GM23338 (cell line): ENCODE data around the gene GRM5. TPM values are rescaled to one million over a fixed set of nuclear protein-coding genes. Genes with fewer than 3 reads are reported as not detected.

Source experiments
- CREB1 ChIP-seq: fragments of 250-450 bp; sonication (Bioruptor Pico); IDR thresholded peaks from 2 replicates; pipeline ENCODE4 v1.5.0; 2020; ENCODE audit warnings: low read depth, mild to moderate bottlenecking, moderate library complexity
- CTCF ChIP-seq, 2 experiments: fragments of 200-600 bp in 1 of 2; sonication (generic) in 1 of 2; conservative IDR thresholded peaks; 2 replicates each; pipeline versions ENCODE4 v1.5.1 to v1.6.1; 2016 to 2017; ENCODE audit warnings: antibody characterized with exemption in 2 of 2, low read depth in 2 of 2, mild to moderate bottlenecking in 2 of 2, moderate library complexity in 1 of 2
- EZH2 ChIP-seq: fragments of 200-600 bp; sonication (generic); IDR thresholded peaks from one replicate; pipeline ENCODE4 v1.8.0; 2017; ENCODE audit warnings: antibody characterized with exemption, mild to moderate bottlenecking, low read depth; ENCODE audit not compliant: unreplicated experiment
- EZH2phosphoT487 ChIP-seq: fragments of 200-600 bp; sonication (generic); IDR thresholded peaks from one replicate; pipeline ENCODE4 v1.8.1; 2018; ENCODE audit warnings: antibody characterized with exemption; ENCODE audit not compliant: unreplicated experiment
- NANOG ChIP-seq: IDR thresholded peaks from 2 replicates; pipeline ENCODE4 v1.6.1; 2016; ENCODE audit warnings: antibody characterized with exemption, borderline replicate concordance
- ZNF114 ChIP-seq: fragments of 250-450 bp; sonication (Bioruptor Pico); IDR thresholded peaks from 2 replicates; pipeline ENCODE4 v1.5.0; 2020; ENCODE audit warnings: mild to moderate bottlenecking, moderate library complexity
- ZNF331 ChIP-seq: fragments of 250-450 bp; sonication (Bioruptor Pico); IDR thresholded peaks from 2 replicates; pipeline ENCODE4 v1.5.0; 2020; ENCODE audit warnings: low read depth, mild to moderate bottlenecking, moderate library complexity
- polyA plus RNA-seq: library from polyadenylated mRNA; unstranded; fragments of >200 nt; fragmentation: Nextera tagmentation; extraction: Ambion mirVana; gene quantifications from 2 replicates; pipeline ENCODE4 v1.2.1, GENCODE V29; 2016
- total RNA-seq: library from RNA; depleted of rRNA; stranded (reverse); fragments of >200 nt; shearing (Covaris generic); gene quantifications from 2 replicates; pipeline ENCODE4 v1.2.3, GENCODE V29; 2014
- TF ChIP-seq, protein P1 (sequence below): fragments of 250-450 bp; sonication (Bioruptor Pico); IDR thresholded peaks from 2 replicates; pipeline ENCODE4 v1.5.0; 2020; ENCODE audit warnings: mild to moderate bottlenecking, moderate library complexity
- TF ChIP-seq, protein P2 (sequence below): IDR thresholded peaks from 2 replicates; pipeline ENCODE4 v1.6.1; 2016; ENCODE audit warnings: antibody characterized with exemption

Gene GRM5
- total and polyA plus RNA-seq, 2 experiments from 2014 or later: 0.23 to 0.45 TPM

GRCh38 chr11:88809126-88809525 lies 256.7 kb downstream of the GRM5 start (continued):
- TF ChIP-seq, protein P1, sequence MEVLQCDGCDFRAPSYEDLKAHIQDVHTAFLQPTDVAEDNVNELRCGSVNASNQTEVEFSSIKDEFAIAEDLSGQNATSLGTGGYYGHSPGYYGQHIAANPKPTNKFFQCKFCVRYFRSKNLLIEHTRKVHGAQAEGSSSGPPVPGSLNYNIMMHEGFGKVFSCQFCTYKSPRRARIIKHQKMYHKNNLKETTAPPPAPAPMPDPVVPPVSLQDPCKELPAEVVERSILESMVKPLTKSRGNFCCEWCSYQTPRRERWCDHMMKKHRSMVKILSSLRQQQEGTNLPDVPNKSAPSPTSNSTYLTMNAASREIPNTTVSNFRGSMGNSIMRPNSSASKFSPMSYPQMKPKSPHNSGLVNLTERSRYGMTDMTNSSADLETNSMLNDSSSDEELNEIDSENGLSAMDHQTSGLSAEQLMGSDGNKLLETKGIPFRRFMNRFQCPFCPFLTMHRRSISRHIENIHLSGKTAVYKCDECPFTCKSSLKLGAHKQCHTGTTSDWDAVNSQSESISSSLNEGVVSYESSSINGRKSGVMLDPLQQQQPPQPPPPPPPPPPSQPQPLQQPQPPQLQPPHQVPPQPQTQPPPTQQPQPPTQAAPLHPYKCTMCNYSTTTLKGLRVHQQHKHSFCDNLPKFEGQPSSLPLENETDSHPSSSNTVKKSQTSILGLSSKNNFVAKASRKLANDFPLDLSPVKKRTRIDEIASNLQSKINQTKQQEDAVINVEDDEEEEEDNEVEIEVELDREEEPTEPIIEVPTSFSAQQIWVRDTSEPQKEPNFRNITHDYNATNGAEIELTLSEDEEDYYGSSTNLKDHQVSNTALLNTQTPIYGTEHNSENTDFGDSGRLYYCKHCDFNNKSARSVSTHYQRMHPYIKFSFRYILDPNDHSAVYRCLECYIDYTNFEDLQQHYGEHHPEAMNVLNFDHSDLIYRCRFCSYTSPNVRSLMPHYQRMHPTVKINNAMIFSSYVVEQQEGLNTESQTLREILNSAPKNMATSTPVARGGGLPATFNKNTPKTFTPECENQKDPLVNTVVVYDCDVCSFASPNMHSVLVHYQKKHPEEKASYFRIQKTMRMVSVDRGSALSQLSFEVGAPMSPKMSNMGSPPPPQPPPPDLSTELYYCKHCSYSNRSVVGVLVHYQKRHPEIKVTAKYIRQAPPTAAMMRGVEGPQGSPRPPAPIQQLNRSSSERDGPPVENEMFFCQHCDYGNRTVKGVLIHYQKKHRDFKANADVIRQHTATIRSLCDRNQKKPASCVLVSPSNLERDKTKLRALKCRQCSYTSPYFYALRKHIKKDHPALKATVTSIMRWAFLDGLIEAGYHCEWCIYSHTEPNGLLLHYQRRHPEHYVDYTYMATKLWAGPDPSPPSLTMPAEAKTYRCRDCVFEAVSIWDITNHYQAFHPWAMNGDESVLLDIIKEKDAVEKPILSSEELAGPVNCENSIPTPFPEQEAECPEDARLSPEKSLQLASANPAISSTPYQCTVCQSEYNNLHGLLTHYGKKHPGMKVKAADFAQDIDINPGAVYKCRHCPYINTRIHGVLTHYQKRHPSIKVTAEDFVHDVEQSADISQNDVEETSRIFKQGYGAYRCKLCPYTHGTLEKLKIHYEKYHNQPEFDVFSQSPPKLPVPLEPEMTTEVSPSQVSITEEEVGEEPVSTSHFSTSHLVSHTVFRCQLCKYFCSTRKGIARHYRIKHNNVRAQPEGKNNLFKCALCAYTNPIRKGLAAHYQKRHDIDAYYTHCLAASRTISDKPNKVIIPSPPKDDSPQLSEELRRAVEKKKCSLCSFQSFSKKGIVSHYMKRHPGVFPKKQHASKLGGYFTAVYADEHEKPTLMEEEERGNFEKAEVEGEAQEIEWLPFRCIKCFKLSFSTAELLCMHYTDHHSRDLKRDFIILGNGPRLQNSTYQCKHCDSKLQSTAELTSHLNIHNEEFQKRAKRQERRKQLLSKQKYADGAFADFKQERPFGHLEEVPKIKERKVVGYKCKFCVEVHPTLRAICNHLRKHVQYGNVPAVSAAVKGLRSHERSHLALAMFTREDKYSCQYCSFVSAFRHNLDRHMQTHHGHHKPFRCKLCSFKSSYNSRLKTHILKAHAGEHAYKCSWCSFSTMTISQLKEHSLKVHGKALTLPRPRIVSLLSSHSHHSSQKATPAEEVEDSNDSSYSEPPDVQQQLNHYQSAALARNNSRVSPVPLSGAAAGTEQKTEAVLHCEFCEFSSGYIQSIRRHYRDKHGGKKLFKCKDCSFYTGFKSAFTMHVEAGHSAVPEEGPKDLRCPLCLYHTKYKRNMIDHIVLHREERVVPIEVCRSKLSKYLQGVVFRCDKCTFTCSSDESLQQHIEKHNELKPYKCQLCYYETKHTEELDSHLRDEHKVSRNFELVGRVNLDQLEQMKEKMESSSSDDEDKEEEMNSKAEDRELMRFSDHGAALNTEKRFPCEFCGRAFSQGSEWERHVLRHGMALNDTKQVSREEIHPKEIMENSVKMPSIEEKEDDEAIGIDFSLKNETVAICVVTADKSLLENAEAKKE (CRISPR knock-in tag): no peak
- no peak for TF ChIP-seq ZNF114 (CRISPR knock-in tag)
- TF ChIP-seq, protein P2, sequence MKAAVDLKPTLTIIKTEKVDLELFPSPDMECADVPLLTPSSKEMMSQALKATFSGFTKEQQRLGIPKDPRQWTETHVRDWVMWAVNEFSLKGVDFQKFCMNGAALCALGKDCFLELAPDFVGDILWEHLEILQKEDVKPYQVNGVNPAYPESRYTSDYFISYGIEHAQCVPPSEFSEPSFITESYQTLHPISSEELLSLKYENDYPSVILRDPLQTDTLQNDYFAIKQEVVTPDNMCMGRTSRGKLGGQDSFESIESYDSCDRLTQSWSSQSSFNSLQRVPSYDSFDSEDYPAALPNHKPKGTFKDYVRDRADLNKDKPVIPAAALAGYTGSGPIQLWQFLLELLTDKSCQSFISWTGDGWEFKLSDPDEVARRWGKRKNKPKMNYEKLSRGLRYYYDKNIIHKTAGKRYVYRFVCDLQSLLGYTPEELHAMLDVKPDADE: no peak
- TF ChIP-seq EZH2: no peak
- no peak for TF ChIP-seq CTCF (conservative IDR thresholded peaks at IDR 0.05; ENCODE audit: low read depth in 2 of 2)
- TF ChIP-seq EZH2phosphoT487: no peak
- TF ChIP-seq NANOG: no peak
- TF ChIP-seq ZNF331 (CRISPR knock-in tag): no peak
- TF ChIP-seq CREB1 (CRISPR knock-in tag): no peak
